GM12873 (cell line): Measurements from ENCODE around the gene LBHD2.

ENCODE experiments used
- CTCF ChIP-seq: IDR thresholded peaks from 2 replicates; pipeline ENCODE4 v1.5.1; 2012; ENCODE audit warnings: low read depth, mild to moderate bottlenecking, moderate library complexity, low read length, control low read depth; ENCODE audit not compliant: insufficient read depth; ENCODE audit errors: missing control alignments

The LBHD2 gene

GRCh38 chr14:103056322-103057027 is 27.5 kb upstream of the LBHD2 start:
- no peak for TF ChIP-seq CTCF

GRCh38 chr14:103057028-103057371 is 27.0 kb upstream of the LBHD2 start:
- TF ChIP-seq CTCF = no peak

- TF ChIP-seq CTCF = no peak
Observed at GRCh38 chr14:103057372-103058163, 26.4 kb upstream of the LBHD2 start, which contains the start of gene CDC42BPB. Gene CDC42BPB, minus strand, starts transcription at chr14:103057549. Its CDS starts 376 bp downstream, at chr14:103057173.

- TF ChIP-seq CTCF = no peak
Observed at GRCh38 chr14:103058164-103059055, 25.6 kb upstream of the LBHD2 start.

- no peak for TF ChIP-seq CTCF
Observed at GRCh38 chr14:103059556-103059955, 24.5 kb upstream of the LBHD2 start.

GRCh38 chr14:103061482-103061976 is 22.5 kb upstream of the LBHD2 start:
- no peak for TF ChIP-seq CTCF
